ENCODE measurements around the gene OR6V1.
"Not testable (repeated sequence)": the region's sequence is repeated elsewhere in the genome, so short reads cannot be mapped to it uniquely, and the experiment has no call there.

OR6V1 gene

DNA sequence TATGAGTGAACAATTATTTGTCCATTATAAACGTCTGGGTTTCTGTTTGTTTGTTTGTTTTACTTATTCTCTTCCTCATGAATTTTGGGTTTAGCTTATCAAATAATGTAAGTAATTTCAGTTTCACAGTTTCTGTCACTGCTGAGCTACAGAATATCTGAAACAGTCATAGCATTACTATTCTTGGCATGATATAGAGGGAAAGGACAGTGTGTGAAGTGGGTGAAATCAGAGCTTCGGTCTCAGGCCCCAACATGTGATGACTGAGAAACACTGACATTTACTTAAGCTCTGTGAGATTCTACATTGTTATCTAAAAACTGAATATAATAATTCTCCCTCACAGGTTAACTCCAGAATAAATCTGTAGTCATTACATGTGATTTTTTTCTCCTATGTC is 8.8 kb upstream of the OR6V1 start:
- no peak for DNase-seq

DNA sequence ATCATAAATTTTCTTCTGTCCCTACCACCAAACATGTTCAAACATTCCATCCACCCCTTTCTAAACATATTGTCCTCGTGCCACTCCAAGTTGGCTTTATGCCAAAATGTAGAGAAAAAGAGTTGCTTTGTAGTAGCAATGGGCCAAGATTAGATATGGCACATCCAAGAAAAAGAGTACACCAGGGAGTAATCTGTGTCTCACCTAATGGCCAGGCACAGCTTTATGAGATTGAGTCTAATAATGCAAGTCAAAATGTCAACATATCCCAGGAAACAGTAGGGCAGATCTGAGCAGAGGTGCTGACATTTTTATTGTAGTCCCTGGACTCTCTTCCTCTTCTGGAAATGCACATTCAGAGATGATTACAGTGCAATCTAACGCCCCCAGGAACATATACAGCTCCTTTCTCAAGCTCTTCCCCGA is 5.7 kb upstream of the OR6V1 start:
- no peak for DNase-seq

DNA sequence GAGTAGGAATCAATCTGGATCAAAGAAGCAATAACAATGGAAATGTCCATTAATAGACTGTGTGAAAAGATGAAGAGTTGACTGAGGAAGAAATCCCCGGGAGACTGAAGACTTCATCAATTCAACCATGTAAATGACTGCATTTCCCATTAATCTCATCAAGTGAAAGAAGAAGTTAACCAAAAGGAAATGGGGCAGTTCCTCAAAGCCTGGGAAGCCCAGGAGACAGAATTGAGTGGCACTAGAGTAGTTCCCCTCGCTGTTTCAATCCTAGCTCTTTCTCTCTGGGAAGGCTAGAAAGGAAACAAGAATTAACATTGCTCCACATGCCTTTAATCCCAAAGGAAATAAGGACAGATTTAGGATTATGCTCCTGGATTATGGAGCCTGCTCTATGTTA is 4.8 kb upstream of the OR6V1 start:
- no peak for DNase-seq

DNA sequence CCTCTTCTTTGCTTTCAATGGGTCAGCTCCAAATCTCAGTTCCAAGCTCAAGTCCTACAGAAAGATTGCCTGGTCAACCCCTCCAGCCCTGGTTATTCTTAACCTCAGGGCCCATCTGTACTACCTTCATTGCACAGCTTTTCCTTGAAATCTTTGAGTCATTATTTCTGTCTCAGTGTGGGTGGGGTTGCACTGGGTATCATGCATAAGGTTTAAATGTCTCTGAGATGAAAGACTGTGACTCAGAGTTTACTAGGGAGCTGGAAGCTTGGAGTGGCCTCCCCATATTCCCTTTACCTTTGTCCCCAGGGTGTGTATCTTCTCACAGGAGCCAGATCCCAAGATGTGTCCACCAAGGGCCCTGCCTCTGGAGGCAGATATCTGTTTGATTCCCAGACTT is 3.3 kb upstream of the OR6V1 start:
- DNase-seq = no peak

DNA sequence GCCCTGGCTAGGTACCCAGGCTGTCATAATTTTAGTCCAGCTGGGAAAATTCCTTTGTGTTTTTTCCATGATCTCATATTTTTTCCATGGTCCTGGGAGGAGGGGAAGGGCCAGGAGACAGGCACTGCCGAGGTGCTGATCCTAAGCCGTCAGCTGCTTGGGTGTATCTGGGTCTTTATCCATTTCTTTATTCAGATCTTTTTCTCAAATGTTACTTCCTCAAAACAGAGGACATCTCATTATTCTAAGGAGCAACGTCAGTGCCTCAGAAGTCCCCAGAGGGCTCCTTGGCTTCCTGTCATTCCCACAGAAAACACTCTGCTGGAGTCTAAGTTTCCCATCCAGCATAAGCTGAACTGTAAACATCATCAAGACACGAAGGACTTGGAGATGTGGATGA is 2.8 kb upstream of the OR6V1 start:
- no peak for DNase-seq

DNA sequence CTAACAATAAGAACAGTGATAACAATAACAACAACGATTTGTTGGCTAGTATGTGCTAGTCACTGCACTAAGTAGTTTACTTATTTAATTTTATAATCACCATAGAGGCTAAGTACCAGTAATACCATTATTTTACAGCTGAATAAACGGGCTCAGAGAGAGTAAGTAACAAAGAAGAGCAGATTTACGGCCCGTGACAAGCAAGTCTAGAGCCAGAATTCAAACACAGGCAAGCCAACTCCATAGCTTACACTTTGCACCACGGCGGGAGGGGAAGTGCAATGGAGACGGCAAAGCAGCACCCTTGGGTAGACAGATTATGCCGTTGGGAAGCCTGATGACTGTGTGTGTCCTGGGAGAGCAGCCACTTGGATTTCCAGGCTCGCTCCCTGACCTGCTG is 1.2 kb upstream of the OR6V1 start:
- no peak for DNase-seq

DNA sequence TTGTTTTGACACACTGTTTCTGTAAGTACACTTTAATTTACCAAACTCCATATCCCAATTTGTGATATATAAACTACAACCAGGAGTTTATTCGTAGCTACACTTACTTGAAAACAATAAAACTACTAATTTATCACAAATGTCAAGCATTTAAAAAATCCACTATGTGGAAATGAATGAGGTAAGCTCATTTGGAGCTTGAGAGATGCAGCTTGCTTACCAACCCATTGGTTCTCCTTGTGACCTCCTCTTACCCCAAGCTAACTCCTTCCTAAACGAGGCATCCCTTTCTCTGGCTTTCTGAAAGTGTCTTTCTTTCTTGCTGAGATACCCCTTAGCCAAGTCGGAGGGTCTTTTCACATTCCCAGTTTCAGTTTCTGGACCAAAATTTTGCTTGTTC is 2.5 kb downstream of the OR6V1 start:
- DNase-seq = no peak

DNA sequence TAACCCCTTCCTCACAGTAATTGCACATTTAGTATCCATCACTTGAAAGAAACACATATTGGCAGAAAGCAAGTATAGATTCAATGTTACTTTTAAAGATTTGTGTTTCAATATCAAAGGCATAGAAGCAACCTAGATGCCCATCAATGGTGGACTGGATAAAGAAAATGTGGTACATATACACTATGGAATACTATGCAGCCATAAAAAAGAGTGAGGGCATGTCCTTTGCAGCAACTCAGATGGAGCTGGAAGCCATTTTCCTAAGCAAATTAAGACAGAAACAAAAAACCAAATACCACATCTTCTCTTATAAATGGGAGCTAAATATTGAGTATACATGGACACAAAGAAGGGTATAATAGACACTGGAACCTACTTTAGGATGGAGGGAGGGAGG is 3.6 kb downstream of the OR6V1 start:
- no peak for DNase-seq

DNA sequence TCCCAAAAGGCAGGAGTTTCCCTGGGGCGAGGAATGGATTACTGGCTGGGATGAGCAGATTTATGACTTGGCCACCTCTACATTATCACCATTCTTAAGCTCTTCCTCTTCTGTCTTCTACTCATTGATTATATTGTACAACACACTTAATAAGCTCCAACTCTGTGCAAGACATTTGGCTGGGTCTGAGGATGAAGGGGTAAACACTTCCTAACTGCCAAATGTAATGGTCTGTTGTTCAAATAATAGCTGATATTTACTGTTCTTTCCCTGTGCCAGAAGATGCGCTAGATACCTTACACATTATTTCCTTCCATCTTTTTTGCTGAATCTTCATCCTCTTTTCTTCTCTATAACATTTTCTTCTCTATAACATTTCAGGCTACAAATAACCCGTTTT is 11.6 kb downstream of the OR6V1 start:
- no peak for DNase-seq

DNA sequence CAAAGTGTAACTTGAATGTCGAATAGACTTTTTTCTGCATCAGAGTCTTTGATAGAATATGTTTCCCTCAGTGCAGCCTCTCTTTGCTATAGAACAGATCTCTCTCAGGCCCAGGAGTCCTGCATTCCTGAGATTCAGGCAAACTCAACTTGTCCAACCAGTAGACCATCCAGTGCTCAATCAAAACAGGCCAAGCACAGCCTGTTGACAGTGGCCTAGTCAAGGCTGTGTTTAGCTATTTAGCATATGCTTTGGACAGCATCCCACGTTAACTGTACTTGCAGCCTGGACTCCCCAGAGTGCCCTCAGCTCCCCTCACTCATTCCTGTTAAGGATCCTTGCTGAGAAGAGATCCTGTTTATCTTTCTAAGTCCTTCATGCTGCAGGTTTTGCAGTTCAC is 16.3 kb downstream of the OR6V1 start:
- no peak for DNase-seq

DNA sequence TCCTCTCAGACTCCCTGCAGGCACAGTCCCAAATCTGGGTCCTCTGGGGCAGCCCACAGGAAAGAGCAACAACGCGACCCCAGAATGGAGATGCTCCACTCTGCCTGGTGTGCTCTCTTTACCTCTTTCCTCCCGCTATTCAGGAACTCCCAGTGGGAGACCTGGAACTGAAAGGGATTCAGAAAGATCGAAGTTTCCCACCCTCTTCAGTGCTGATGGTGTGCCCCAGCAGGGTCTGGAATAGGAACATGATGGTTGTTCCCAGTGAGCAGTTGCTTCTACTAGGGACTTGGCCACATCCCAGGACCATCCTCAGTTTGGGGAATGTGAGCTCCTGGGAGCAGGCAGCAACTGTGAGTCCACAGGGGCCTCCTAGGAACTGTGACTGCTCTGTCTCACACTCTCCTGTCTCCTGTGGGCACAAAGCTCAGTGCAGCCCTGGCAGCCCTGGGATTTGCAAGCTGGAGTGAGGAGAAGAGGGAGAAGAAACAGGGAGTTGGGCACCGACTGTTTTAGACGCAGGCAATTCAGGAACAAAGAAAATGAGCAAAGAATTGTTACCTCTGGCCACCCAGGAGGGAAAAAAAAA is 17.9 kb downstream of the OR6V1 start:
- DNase-seq = no peak

DNA sequence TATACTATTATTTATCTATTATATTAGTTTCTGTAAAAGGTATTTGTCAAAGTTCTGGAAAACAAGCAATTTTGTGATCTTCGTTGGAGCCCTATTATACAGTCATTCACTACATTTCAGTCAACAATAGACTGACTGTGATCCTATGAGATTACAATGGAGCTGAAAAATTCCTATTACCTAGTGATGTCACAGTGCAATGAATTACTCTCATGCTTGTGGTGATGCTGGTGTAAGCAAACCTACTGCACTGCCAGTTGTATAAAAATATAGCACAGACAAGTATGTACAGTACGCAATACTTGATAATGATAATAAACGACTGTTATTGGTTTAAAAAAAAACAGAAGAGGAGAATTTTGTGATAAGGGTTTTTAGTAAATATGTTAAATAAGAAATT is 21.4 kb downstream of the OR6V1 start:
- DNase-seq = no peak

DNA sequence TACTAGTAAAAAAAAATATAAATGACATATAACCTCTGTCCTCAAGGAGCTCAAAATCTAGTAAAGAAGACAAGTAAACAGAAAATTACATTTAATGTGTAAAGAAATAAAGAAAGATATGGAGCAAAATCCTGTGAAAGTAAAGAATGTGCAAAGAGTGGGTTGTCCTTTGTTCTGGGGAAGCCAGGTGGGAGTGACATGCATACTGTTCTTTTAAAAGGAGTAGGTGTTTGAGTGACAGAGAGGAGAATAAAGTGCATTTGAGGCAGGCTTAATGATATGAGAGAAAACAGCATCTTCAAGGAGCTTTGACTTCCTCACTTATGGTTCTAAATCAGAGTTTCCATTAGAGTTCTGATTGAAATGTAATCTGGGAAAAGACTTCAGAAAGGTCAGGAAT is 22.0 kb downstream of the OR6V1 start:
- DNase-seq = no peak

DNA sequence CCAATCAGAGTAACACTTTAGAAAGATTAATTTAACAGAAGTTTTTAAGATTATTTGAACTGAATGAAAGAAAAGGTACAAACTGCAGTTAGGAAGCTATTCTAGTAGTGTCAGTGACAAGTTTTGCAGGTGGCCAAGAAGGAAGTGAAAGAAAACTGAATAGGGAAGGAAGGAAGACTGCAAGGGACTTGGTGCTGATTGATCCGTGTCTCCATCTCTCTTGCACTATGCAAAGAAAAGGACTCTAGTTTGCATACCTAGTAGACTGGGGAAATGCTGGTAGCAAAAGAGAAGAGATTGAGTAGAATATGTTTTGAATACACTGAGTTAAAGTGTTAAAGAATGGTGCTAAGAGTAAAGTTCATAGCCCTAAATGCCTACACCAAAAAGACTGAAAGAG is 33.0 kb downstream of the OR6V1 start:
- DNase-seq = no peak

DNA sequence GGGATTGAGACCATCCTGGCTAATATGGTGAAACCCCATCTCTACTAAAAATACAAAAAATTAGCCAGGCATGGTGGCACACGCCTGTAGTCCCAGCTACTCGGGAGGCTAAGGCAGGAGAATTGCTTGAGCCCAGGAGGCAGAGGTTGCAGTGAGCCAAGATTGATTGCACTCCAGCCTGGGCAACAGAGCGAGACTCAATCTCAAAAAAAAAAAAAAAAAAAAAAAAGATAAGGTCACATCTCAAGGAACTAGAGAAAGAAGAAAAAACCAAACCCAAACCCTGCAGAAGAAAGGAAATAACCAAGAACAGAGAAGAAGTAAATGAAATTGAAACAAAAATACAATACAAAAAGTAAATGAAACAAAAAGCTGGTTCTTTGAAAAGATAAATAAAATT is 33.5 kb downstream of the OR6V1 start:
- not testable (repeated sequence) for DNase-seq

DNA sequence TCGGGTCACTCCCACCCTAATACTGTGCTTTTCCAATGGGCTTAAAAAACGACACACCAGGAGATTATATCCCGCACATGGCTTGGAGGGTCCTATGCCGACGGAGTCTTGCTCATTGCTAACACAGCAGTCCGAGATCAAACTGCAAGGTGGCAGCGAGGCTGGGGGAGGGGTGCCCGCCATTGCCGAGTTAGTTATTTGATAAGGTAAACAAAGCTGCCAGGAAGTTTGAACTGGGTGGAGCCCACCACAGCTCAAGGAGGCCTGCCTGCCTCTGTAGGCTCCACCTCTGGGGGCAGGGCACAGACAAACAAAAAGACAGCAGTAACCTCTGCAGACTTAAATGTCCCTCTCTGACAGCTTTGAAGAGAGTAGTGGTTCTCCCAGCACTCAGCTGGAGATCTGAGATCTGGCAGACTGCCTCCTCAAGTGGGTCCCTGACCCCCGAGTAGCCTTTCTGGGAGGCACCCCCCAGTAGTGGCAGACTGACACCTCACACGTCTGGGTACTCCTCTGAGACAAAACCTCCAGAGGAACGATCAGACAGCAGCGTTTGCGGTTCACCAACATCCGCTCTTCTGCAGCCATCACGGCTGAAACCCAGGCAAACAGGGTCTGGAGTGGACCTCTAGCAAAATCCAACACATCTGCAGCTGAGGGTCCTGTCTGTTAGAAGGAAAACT is 36.5 kb downstream of the OR6V1 start:
- not testable (repeated sequence) for DNase-seq

DNA sequence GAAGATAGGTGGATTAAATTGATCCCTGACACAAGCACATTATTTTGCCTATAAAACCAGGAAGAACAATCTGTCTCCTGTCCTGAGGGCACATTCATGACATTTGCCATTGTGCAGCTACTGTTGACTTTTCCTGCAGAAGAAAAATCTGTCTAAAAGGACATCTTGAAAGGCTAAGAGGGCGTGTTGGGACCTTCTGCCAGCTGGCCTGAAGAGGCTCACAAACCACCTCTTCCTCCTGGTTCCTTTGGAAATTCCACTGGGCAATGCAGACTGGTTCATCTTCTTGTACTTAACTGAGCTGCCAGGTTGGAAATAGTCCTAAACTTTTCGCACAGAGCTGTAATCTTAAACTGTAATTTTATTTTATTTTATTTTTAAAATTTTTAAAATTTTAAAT is 44.0 kb downstream of the OR6V1 start:
- DNase-seq = no peak

DNA sequence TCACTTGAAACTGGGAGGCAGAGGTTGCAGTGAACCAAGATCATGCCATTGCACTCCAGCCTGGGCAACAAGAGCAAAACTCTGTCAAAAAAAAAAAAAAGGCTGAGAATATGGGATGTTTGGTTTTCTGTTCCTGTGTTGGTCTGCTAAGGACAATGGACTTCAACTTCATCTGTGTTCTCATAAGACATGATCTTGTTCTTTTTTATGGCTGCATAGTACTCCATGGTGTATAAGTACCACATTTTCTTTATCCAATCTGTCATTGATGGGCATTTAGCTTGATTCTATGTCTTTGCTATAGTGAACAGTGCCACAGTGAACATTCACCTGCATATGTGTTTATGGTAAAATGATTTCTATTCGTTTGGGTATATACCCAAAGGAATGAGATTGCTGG is 47.4 kb downstream of the OR6V1 start:
- not testable (repeated sequence) for DNase-seq

Measured in activated CD4-positive, alpha-beta T cell treated with anti-CD3 and anti-CD28 coated beads, Interleukin-2, amount 50 U/mL, for 4 hours (primary cell).